ENCODE data around the gene PIEZO1. TPM values are rescaled to one million over a fixed set of nuclear protein-coding genes. Genes with fewer than 3 reads are reported as not detected.

PIEZO1 gene
- total RNA-seq, 1 experiment from 2014 or later = 71.1 TPM

DNA sequence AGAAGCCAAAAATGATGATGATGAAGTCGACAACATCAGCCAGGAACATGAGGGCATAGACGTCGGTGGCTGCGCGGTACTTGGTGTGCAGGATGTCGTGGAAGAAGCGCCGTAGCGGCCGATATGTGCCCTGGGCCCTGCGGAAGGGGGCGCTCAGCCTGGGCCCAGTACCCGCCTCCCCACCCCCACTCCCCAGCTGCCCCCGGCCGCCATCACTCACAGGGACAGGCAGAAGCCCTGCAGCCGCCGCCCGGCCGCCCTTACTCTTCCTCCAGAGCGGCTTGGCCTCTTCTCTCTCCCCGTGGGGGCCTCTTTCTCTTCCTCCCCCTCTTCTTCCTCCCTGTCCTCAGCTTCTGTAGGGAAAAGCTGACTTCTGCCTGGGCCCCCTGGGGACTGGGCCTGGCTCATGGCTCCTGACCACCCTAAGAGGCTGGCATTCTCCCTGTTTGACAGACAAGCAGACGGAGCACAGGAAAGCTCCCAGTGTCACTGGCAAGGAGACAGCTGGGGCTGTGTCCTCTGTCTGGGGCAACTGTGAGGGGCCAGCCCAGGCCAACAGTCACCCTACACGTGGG lies 64.5 kb downstream of the PIEZO1 start:
- H4K5ac ChIP-seq (ENCODE audit: insufficient read length, low read depth, low read length) = no peak overlapping the region
- H2BK20ac ChIP-seq (ENCODE audit: low read depth, low read length, poor library complexity, severe bottlenecking) = no peak overlapping the region
- no peaks in the 10 kb centered on the region for H4K20me1 ChIP-seq (ENCODE audit: control insufficient read depth, insufficient read depth, insufficient read length)
- no peaks in the 10 kb centered on the region for H3K27me3 ChIP-seq (ENCODE audit: insufficient read depth, low read length)
- Mint-ChIP-seq H3K27me3 (ENCODE audit: low read depth) (no peaks in the 10 kb centered on the region), H3K9me3 (no peaks in the 10 kb centered on the region), H3K27ac (peak overlapping the region in 1 of 3 experiments; percentile 81; a peak in 2 of 7 replicates), H3K36me3 (ENCODE audit: insufficient read depth in 1 of 3, low read depth in 3 of 3) (peaks cover 12 to 43% (median 41%) of the 10 kb centered on the region in 3 experiments; a peak in 6 of 7 replicates), H3K4me3 (no peak overlapping the region), H3K4me1 (no peaks in the 10 kb centered on the region)
- H4K8ac ChIP-seq (replicated peaks; ENCODE audit: insufficient read length, low read depth, low read length) = no peak overlapping the region
- TF ChIP-seq, protein P1, sequence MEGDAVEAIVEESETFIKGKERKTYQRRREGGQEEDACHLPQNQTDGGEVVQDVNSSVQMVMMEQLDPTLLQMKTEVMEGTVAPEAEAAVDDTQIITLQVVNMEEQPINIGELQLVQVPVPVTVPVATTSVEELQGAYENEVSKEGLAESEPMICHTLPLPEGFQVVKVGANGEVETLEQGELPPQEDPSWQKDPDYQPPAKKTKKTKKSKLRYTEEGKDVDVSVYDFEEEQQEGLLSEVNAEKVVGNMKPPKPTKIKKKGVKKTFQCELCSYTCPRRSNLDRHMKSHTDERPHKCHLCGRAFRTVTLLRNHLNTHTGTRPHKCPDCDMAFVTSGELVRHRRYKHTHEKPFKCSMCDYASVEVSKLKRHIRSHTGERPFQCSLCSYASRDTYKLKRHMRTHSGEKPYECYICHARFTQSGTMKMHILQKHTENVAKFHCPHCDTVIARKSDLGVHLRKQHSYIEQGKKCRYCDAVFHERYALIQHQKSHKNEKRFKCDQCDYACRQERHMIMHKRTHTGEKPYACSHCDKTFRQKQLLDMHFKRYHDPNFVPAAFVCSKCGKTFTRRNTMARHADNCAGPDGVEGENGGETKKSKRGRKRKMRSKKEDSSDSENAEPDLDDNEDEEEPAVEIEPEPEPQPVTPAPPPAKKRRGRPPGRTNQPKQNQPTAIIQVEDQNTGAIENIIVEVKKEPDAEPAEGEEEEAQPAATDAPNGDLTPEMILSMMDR (conservative IDR thresholded peaks at IDR 0.05) = no peak
- H3K23ac ChIP-seq (ENCODE audit: insufficient read length, low read depth, low read length) = no peak overlapping the region
- H3K23me2 ChIP-seq (ENCODE audit: insufficient read length, low read depth, low read length, poor library complexity, severe bottlenecking) = no peaks in the 10 kb centered on the region
- no peak overlapping the region for H3K4ac ChIP-seq (ENCODE audit: low read depth, low read length)
- no peak overlapping the region for H4K91ac ChIP-seq (ENCODE audit: insufficient read length, low read depth, low read length)
- no peak overlapping the region for H2BK120ac ChIP-seq (ENCODE audit: low read depth, low read length, poor library complexity, severe bottlenecking)
- H3K27ac ChIP-seq (ENCODE audit: insufficient read length, low read depth, low read length) = no peak overlapping the region
- H2BK15ac ChIP-seq (ENCODE audit: low read depth, low read length) = no peak overlapping the region
- H3K56ac ChIP-seq (ENCODE audit: insufficient read length, low read depth, low read length) = no peak overlapping the region
- no peak overlapping the region for H3T11ph ChIP-seq (ENCODE audit: low read length)
- no CpG with 5 or more reads among the region's 23 CpGs for WGBS (ENCODE audit: extremely low coverage, insufficient read length, low lambda C conversion rate)
- H3K4me1 ChIP-seq (ENCODE audit: insufficient read depth, low read length) = no peaks in the 10 kb centered on the region
- H2BK12ac ChIP-seq (ENCODE audit: insufficient read length, low read depth, low read length) = no peak overlapping the region
- no peak overlapping the region for H3K18ac ChIP-seq (ENCODE audit: insufficient read length, low read depth, low read length)
- no peak overlapping the region for H2AFZ ChIP-seq (ENCODE audit: low read length)
- H3K9ac ChIP-seq (ENCODE audit: extremely low read depth, insufficient read length, low read length) = no peak overlapping the region
- H3K14ac ChIP-seq (ENCODE audit: insufficient read depth, low read length) = no peak overlapping the region
- no peak overlapping the region for H2BK5ac ChIP-seq (ENCODE audit: insufficient read length, low read length)
- no peak for DNase-seq
- H3K79me2 ChIP-seq (ENCODE audit: insufficient read depth, low read length) = no peaks in the 10 kb centered on the region
- no peaks in the 10 kb centered on the region for H3K9me3 ChIP-seq (ENCODE audit: control insufficient read depth, low read depth, low read length)
- no peaks in the 10 kb centered on the region for H3K79me1 ChIP-seq (ENCODE audit: insufficient read depth, low read depth, low read length, poor library complexity, severe bottlenecking)
- H3K4me2 ChIP-seq (ENCODE audit: insufficient read depth, insufficient read length, low read length) = no peak overlapping the region
- H2AK5ac ChIP-seq (ENCODE audit: insufficient read length, low read length) = no peak overlapping the region
